Astrocyte (in vitro differentiated cells and primary cell): ENCODE measurements around the gene ATXN1. TPM values are rescaled to one million over a fixed set of nuclear protein-coding genes. Genes with fewer than 3 reads are reported as not detected.
"Not testable (repeated sequence)": the region's sequence is repeated elsewhere in the genome, so short reads cannot be mapped to it uniquely, and the experiment has no call there.

Experiments
- DNase-seq: peaks from one replicate; pipeline ENCODE4 v3.0.0-alpha.2; 2010; ENCODE audit warnings: low read depth
- FAIRE-seq: peaks from 2 replicates; lab custom pipeline; 2011; peaks lifted over from hg19 to GRCh38; lab: Jason Lieb, UNC
- H2AFZ ChIP-seq: 2 replicates; pipeline ENCODE4 v1.6.0; 2012; ENCODE audit warnings: low read depth, low read length, inconsistent platforms
- H3K27ac ChIP-seq: 2 replicates; pipeline ENCODE4 v1.5.1; 2011; ENCODE audit warnings: low read depth, low read length, inconsistent platforms
- H3K27me3 ChIP-seq: 2 replicates; pipeline ENCODE4 v1.6.0; 2011; ENCODE audit warnings: low read length, inconsistent platforms; ENCODE audit not compliant: insufficient read depth
- H3K36me3 ChIP-seq: 2 replicates; pipeline ENCODE4 v1.5.1; 2011; ENCODE audit warnings: low read length, inconsistent platforms; ENCODE audit not compliant: insufficient read depth
- H3K4me1 ChIP-seq: 2 replicates; pipeline ENCODE4 v1.5.1; 2011; ENCODE audit warnings: low read length, inconsistent platforms; ENCODE audit not compliant: insufficient read depth
- H3K4me2 ChIP-seq: 2 replicates; pipeline ENCODE4 v1.6.0; 2012; ENCODE audit warnings: low read length, inconsistent platforms
- H3K4me3 ChIP-seq: 2 replicates; pipeline ENCODE4 v1.5.1; 2011; ENCODE audit warnings: low read depth, mild to moderate bottlenecking, low read length, inconsistent platforms; ENCODE audit not compliant: insufficient read depth
- H3K79me2 ChIP-seq: 2 replicates; pipeline ENCODE4 v1.6.0; 2012; ENCODE audit warnings: mild to moderate bottlenecking, low read length, inconsistent platforms; ENCODE audit not compliant: insufficient read depth
- H3K9ac ChIP-seq: 2 replicates; pipeline ENCODE4 v1.6.0; 2012; ENCODE audit warnings: mild to moderate bottlenecking, low read length, inconsistent platforms
- H3K9me3 ChIP-seq: 2 replicates; pipeline ENCODE4 v1.5.1; 2012; ENCODE audit warnings: low read depth, mild to moderate bottlenecking, low read length, inconsistent platforms; ENCODE audit not compliant: insufficient read depth
- H4K20me1 ChIP-seq: 2 replicates; pipeline ENCODE4 v1.6.0; 2012; ENCODE audit warnings: low read length, inconsistent platforms; ENCODE audit not compliant: insufficient read depth
- H3K27ac Mint-ChIP-seq: one replicate; pipeline ENCODE4 v1.8.0; 2021; ENCODE audit warnings: mild to moderate bottlenecking, mixed read lengths; ENCODE audit not compliant: unreplicated experiment
- H3K27me3 Mint-ChIP-seq: one replicate; pipeline ENCODE4 v1.8.0; 2021; ENCODE audit warnings: low read depth, mixed read lengths; ENCODE audit not compliant: unreplicated experiment
- H3K36me3 Mint-ChIP-seq: one replicate; pipeline ENCODE4 v1.8.0; 2021; ENCODE audit warnings: low read depth, mixed read lengths; ENCODE audit not compliant: unreplicated experiment
- H3K4me1 Mint-ChIP-seq: one replicate; pipeline ENCODE4 v1.8.0; 2021; ENCODE audit warnings: low read depth, mixed read lengths; ENCODE audit not compliant: unreplicated experiment
- H3K4me3 Mint-ChIP-seq: one replicate; pipeline ENCODE4 v1.8.0; 2021; ENCODE audit warnings: mild to moderate bottlenecking, moderate library complexity, mixed read lengths; ENCODE audit not compliant: unreplicated experiment
- H3K9me3 Mint-ChIP-seq: one replicate; pipeline ENCODE4 v1.8.0; 2021; ENCODE audit warnings: mild to moderate bottlenecking, mixed read lengths; ENCODE audit not compliant: unreplicated experiment
- EZH2 ChIP-seq: IDR thresholded peaks from 2 replicates; pipeline ENCODE4 v1.6.1; 2012; ENCODE audit warnings: mild to moderate bottlenecking, low read length, inconsistent platforms; ENCODE audit not compliant: insufficient read depth
- total RNA-seq: library from RNA; stranded (reverse); gene quantifications from 2 replicates; pipeline ENCODE4 v1.2.1, GENCODE V29; 2021
- TF ChIP-seq, protein P1 (sequence below): IDR thresholded peaks from 2 replicates; pipeline ENCODE4 v1.5.1; 2011; ENCODE audit warnings: low read depth, mild to moderate bottlenecking, inconsistent platforms, low read length, moderate library complexity; ENCODE audit not compliant: insufficient read depth

The ATXN1 gene
- total RNA-seq, 1 donor from 2014 or later: 70.9 TPM

DNA sequence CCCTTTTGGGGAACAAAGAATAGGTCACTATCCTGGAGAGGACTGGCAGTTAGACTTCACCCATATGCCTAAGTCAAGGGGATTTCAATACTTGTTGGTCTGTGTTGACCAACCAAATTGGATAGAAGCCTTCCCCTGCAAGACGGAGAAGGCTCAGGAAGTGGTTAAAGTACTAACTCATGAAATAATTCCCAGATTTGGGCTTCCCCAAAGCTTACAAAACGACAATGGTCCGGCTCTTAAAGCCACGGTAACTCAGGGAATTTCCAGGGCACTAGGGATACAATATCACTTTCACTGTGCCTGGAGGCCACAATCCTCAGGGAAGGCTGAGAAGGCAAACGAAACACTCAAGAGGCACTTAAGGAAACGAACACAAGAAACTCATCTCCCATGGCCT lies 299.8 kb downstream of the ATXN1 start:
- Histone ChIP-seq H3K9me3 (no peaks in the 10 kb centered on the region), H3K27ac (no peak overlapping the region), H4K20me1 (peaks cover 8% of the 10 kb centered on the region), H3K79me2 (peaks cover 23% of the 10 kb centered on the region), H3K36me3 (no peaks in the 10 kb centered on the region), H3K4me2 (no peak overlapping the region), H3K9ac (no peak overlapping the region), H3K4me1 (no peaks in the 10 kb centered on the region), H2AFZ (no peak overlapping the region), H3K4me3 (no peak overlapping the region), H3K27me3 (no peaks in the 10 kb centered on the region)
- Mint-ChIP-seq H3K36me3 (peaks cover 28% of the 10 kb centered on the region), H3K4me1 (peaks cover 14% of the 10 kb centered on the region), H3K27me3 (no peaks in the 10 kb centered on the region), H3K9me3 (peaks cover 10% of the 10 kb centered on the region), H3K4me3 (no peak overlapping the region), H3K27ac (no peak overlapping the region)
- FAIRE-seq (no peak), DNase-seq (no peak)
- TF ChIP-seq, protein P1, sequence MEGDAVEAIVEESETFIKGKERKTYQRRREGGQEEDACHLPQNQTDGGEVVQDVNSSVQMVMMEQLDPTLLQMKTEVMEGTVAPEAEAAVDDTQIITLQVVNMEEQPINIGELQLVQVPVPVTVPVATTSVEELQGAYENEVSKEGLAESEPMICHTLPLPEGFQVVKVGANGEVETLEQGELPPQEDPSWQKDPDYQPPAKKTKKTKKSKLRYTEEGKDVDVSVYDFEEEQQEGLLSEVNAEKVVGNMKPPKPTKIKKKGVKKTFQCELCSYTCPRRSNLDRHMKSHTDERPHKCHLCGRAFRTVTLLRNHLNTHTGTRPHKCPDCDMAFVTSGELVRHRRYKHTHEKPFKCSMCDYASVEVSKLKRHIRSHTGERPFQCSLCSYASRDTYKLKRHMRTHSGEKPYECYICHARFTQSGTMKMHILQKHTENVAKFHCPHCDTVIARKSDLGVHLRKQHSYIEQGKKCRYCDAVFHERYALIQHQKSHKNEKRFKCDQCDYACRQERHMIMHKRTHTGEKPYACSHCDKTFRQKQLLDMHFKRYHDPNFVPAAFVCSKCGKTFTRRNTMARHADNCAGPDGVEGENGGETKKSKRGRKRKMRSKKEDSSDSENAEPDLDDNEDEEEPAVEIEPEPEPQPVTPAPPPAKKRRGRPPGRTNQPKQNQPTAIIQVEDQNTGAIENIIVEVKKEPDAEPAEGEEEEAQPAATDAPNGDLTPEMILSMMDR: no peak
- no peak for TF ChIP-seq EZH2

DNA sequence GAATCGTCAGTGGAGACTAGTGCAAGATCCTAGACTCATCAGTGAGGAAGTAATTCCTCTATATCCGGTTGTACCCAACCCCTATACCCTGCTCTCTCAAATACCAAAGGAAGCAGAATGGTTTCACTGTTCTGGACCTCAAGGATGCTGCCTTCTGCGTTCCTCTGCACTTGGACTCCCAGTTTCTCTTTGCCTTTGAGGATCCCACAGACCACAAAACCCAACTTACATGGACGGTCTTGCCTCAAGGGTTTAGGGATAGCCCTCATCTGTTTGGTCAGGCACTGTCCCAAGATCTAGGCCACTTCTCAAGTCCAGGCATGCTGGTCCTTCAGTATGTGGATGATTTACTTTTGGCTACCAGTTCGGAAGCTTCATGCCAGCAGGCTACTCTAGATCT lies 301.8 kb downstream of the ATXN1 start:
- not testable (repeated sequence) for H3K27me3 Mint-ChIP-seq

DNA sequence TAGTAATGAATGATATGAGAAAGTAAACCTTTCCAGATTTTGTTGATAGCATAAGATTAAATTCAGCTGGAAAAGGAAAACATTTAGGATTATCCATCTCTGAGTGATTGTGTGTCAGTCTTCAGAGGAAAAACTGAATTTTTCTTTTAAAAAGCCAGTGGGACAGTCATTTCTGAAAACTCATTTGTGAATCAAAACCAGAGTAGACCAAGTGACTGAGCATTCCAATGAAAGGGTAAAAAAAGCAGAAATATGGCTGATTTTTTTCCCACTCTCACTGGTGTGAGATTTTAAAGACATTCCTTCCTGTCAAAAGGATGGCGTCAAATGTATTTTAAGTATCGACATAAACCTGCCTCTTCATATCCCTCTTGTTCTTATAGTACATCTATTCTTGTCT lies 308.9 kb downstream of the ATXN1 start:
- FAIRE-seq (no peak), DNase-seq (no peak)
- no peak overlapping the region for H3K4me3 Mint-ChIP-seq
- Histone ChIP-seq H3K4me1 (peaks cover 12% of the 10 kb centered on the region), H3K9ac (no peak overlapping the region), H3K9me3 (no peaks in the 10 kb centered on the region), H3K27me3 (no peaks in the 10 kb centered on the region), H3K4me3 (no peak overlapping the region), H2AFZ (no peak overlapping the region), H3K27ac (no peak overlapping the region), H4K20me1 (peaks cover 6% of the 10 kb centered on the region), H3K79me2 (no peaks in the 10 kb centered on the region), H3K36me3 (no peaks in the 10 kb centered on the region), H3K4me2 (no peak overlapping the region)
- no peak for TF ChIP-seq EZH2
- TF ChIP-seq, protein P1: no peak
- peaks cover 12% of the 10 kb centered on the region for H3K36me3 Mint-ChIP-seq
- H3K27ac Mint-ChIP-seq: no peak overlapping the region
- no peaks in the 10 kb centered on the region for H3K27me3 Mint-ChIP-seq
- peaks cover 33% of the 10 kb centered on the region for H3K4me1 Mint-ChIP-seq
- peaks cover 3% of the 10 kb centered on the region for H3K9me3 Mint-ChIP-seq

More for the DNA sequence above, 301.8 kb downstream of the ATXN1 start:
- not testable (repeated sequence) for H3K9me3 ChIP-seq, H3K4me2 ChIP-seq, FAIRE-seq, H2AFZ ChIP-seq, H3K4me3 ChIP-seq, H3K4me1 ChIP-seq, H3K27ac Mint-ChIP-seq, H4K20me1 ChIP-seq, H3K9ac ChIP-seq, H3K27ac ChIP-seq, DNase-seq, H3K4me1 Mint-ChIP-seq, H3K4me3 Mint-ChIP-seq, H3K27me3 ChIP-seq, H3K36me3 ChIP-seq
- peaks cover 17% of the 10 kb centered on the region for H3K79me2 ChIP-seq
- H3K9me3 Mint-ChIP-seq: peaks cover 12% of the 10 kb centered on the region
- peaks cover 31% of the 10 kb centered on the region for H3K36me3 Mint-ChIP-seq
